Lower leg skin (tissue), 3 donors: ENCODE results near the gene PML.

Experiments
- CTCF ChIP-seq, 3 donors: fragments of 450-650 bp; IDR thresholded peaks; one replicate each; pipeline ENCODE4 v1.5.1; 2016; ENCODE audit warnings: antibody characterized with exemption in 3 of 3, mild to moderate bottlenecking in 3 of 3, moderate library complexity in 2 of 3
- POLR2A ChIP-seq, 2 donors: fragments of 450-650 bp; IDR thresholded peaks; one replicate each; pipeline ENCODE4 v1.6.1; 2016 to 2017; ENCODE audit warnings: antibody characterized with exemption in 2 of 2, mild to moderate bottlenecking in 1 of 2, moderate library complexity in 1 of 2

GRCh38 chr15:74053941-74054529 lies 59.5 kb downstream of the PML start:
- TF ChIP-seq CTCF (IDR thresholded peaks at IDR 0.05), result no peak
- TF ChIP-seq POLR2A (IDR thresholded peaks at IDR 0.05), result no peak
